Liver (tissue), 3 donors: Measurements from ENCODE around the gene SYCE3.

Experiments used
- CTCF ChIP-seq: fragments of 150-350 bp; IDR thresholded peaks from 2 replicates; pipeline ENCODE4 v1.5.1; 2017; ENCODE audit warnings: improper control_type of control experiment, low read depth, low read length; ENCODE audit not compliant: missing input control
- GABPA ChIP-seq, 2 donors: IDR thresholded peaks in 1 of 2; conservative IDR thresholded peaks in 1 of 2; 2 replicates each; pipeline ENCODE4 v1.6.1; 2016; ENCODE audit warnings: antibody characterized with exemption in 2 of 2, mild to moderate bottlenecking in 1 of 2, moderate library complexity in 1 of 2
- HNF4A ChIP-seq, 2 donors: conservative IDR thresholded peaks; 2 replicates each; pipeline ENCODE4 v1.6.1; 2016; ENCODE audit warnings: antibody characterized with exemption in 2 of 2, mild to moderate bottlenecking in 2 of 2
- YY1 ChIP-seq: IDR thresholded peaks from 2 replicates; pipeline ENCODE4 v1.6.1; 2016; ENCODE audit warnings: antibody characterized with exemption, mild to moderate bottlenecking
- donor health status: healthy.
- donor health status: healthy.

DNA sequence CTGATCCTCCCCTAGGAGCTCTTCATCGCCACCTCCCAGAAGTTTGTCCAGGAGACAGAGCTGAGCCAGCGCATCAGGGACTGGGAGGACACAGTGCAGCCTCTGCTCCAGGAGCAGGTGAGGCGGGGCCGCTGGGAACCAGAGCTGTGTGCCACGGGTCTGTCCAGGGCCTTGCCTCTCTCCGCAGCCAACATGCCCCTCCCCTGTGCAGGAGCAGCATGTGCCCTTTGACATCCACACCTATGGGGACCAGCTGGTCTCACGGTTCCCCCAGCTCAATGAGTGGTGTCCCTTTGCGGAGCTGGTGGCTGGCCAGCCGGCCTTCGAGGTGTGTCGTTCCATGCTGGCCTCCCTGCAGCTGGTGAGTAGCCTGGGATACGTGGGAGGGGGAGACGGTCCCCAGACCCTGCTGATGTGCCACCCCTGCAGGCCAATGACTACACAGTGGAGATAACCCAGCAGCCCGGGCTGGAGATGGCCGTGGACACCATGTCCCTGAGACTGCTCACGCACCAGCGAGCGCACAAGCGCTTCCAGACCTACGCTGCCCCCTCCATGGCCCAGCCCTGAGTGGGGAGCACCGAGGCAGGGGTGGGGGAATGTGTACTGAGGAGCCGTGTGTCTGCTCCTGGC, 39.8 kb downstream of the SYCE3 start:
- no peak for TF ChIP-seq CTCF
- no peak for TF ChIP-seq GABPA (IDR thresholded peaks at IDR 0.05 in 1 of 2, conservative IDR thresholded peaks at IDR 0.05 in 1 of 2)
- no peak for TF ChIP-seq YY1
- TF ChIP-seq HNF4A (conservative IDR thresholded peaks at IDR 0.05), result no peak
